GM12801 (cell line): Measurements from ENCODE around the gene PTEN.

ENCODE experiments used
- TF ChIP-seq, protein P1 (sequence below): IDR thresholded peaks from one replicate; pipeline ENCODE4 v1.5.1; 2011; ENCODE audit warnings: control low read depth; ENCODE audit not compliant: insufficient read length; ENCODE audit errors: extremely low read depth

The PTEN gene

DNA sequence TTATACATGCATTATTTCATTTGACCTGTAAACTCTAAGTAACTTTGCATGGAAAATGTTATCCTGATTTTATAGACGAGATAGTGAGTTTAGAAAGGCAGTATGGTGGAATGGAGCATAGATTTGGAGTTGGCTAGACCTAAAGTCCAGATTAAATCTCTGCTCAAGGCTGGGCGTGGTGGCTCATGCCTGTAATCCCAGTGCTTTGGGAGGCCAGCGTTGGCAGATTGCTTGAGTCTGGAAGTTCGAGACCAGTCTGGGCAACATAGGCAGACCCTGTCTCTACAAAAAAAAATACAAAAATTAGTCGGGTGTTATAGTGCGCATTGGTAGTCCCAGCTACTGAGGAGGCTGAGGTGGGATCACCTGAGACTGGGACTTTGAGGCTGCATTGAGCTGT lies 9.4 kb downstream of the PTEN start:
- TF ChIP-seq, protein P1, sequence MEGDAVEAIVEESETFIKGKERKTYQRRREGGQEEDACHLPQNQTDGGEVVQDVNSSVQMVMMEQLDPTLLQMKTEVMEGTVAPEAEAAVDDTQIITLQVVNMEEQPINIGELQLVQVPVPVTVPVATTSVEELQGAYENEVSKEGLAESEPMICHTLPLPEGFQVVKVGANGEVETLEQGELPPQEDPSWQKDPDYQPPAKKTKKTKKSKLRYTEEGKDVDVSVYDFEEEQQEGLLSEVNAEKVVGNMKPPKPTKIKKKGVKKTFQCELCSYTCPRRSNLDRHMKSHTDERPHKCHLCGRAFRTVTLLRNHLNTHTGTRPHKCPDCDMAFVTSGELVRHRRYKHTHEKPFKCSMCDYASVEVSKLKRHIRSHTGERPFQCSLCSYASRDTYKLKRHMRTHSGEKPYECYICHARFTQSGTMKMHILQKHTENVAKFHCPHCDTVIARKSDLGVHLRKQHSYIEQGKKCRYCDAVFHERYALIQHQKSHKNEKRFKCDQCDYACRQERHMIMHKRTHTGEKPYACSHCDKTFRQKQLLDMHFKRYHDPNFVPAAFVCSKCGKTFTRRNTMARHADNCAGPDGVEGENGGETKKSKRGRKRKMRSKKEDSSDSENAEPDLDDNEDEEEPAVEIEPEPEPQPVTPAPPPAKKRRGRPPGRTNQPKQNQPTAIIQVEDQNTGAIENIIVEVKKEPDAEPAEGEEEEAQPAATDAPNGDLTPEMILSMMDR = no peak

DNA sequence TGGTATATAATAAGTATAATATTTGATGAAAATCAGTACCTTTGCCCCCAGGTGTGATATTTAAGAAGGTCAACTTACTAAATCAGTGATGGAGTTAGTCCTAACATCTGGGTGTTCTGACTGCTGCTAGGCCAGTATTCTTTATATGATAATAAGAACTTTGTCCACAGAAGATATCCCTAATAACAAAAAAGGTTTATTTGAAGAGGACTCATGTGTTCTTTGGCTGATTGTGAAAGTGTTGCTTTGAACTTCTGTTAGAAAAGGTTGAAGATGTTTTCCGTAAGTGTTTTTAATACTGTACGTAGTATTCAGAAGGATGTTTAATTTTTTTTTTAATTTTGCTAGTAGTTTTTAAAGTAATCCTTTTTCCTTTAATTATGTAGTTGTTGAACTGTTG lies 10.2 kb downstream of the PTEN start:
- TF ChIP-seq, protein P1 = no peak

DNA sequence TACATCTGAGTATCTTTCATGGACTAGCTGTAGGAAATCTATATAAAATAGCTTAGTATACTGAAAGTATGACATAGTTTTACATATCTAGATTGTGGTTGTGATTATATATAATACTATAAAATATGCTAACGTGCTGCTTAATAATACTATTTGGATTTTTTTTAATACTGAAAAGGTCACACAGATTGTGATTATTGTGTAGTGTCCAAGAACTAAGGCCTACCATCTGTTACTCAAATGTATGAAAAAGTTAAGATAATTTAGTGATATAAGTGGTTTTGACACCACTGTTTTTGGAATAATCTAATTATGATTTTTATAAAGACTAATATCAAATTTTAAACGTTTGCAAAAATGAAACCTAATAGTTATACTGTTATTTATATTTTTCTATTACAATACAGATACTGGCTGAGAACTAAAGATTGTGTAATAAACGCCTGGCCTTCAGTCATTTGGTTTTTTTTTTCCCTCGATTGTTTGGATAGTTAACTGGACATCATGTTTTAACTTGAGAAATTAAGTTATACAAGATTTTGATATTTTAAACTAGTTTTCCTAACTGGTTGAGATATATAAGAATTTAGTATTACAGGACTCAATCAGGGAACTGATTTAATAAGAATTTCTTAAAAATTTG lies 12.6 kb downstream of the PTEN start:
- TF ChIP-seq, protein P1 = no peak

DNA sequence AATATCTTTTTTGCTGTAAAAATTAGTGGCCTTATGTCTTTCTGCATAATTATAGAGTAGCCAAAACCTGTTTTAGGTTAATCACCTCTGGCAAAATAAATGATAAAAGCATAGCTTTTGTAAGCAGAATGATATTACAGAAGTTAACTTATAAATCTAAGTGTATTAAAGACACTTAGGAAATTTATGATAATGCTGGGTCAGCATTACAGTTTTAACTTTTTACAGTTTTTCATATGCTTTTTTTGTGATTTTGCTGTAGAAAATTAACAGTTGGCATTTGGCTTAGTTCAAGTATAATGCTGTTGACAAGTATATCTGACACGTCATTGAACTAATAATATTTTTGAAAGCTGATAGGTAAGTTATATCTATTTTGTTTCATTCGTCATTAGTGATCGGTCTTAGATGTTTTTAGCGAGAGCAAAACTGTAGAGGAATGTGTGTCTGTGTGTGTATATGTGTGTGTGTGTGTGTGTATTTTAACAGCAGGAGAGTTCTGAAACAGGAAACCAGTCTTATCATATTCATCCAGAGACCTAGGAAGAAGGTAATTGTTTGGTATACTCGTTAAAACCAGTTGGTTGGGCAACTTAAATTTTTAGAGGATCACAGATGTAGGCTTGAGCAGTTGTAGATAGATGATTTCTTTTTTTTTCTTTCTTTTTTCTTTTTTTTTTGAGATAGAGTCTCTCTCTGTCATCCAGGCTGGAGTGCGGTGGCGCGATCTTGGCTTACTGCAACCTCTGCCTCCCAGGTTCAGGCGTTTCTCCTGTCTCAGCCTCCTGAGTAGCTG lies 15.4 kb downstream of the PTEN start:
- TF ChIP-seq, protein P1 = no peak

DNA sequence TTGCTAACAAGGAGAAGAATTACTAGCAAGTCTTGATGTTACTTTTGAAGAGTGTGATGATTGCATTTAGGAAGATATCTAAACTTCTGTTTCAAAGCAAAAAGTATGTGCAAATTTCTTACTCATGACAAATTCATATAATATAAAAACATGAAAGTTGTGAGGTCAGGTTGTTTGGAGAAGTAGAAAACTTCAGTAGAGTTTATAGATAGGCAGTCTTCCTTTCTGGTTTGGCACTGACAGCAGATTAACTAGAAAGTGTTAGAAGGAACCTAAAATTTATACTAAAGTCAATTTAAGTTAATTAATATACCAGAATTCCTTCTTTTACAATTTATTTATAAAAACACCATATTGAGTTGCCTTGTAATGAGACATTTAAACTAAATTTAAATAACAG lies 16.9 kb downstream of the PTEN start:
- TF ChIP-seq, protein P1 = no peak

DNA sequence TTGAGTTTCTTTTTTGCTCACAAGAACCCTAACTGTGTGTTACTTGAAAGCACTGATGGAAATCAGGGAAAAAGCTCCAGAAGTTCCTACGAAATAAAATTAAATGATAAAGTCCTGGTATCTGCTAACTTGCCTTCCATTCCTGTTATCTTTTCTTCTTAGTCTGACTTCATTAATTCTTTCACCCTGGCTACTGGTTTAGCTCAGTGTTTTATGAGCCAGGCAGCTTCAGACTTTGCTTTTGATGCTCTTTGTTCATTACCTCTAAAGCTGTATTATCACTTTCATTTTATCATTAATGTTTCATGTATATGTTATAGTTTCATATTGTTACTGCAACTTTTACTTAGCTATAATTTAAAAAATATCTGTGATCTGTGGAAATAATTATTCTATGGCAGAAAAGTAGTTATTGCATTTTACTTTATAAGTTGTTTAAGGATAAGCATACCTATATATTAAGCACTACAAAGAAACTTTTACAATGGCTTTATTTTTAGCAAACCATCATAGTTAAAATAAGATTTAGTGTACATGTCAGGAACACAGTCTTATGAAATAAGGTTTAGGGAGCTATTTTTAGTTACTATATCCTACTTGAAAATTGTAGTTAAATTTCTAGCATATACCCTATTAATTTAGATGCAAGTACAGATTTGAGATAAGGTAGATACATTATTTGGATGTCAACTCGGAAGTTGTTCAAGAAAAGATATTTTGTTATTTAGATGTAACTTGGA lies 19.3 kb downstream of the PTEN start:
- TF ChIP-seq, protein P1 = no peak

DNA sequence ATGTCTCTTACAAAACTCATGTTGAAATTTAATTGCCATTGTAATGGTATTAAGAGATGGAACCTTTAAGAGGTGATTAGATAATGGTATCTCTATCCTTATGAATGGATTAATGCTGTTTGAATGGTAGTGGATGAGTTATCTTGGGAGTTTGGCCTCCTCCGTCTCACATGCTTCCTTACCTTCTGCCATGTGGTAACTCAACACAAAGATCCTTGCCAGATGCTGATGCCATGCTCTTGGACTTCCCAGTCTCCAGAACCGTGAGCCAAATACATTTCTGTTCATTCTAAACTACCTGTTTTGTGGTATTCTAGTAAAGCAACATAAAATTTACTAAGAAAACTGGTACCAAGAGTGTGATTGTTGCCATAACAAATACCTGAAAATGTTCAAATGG lies 23.2 kb downstream of the PTEN start:
- TF ChIP-seq, protein P1 = no peak
